ENCODE measurements around the gene LRRC4.

LRRC4 gene

DNA sequence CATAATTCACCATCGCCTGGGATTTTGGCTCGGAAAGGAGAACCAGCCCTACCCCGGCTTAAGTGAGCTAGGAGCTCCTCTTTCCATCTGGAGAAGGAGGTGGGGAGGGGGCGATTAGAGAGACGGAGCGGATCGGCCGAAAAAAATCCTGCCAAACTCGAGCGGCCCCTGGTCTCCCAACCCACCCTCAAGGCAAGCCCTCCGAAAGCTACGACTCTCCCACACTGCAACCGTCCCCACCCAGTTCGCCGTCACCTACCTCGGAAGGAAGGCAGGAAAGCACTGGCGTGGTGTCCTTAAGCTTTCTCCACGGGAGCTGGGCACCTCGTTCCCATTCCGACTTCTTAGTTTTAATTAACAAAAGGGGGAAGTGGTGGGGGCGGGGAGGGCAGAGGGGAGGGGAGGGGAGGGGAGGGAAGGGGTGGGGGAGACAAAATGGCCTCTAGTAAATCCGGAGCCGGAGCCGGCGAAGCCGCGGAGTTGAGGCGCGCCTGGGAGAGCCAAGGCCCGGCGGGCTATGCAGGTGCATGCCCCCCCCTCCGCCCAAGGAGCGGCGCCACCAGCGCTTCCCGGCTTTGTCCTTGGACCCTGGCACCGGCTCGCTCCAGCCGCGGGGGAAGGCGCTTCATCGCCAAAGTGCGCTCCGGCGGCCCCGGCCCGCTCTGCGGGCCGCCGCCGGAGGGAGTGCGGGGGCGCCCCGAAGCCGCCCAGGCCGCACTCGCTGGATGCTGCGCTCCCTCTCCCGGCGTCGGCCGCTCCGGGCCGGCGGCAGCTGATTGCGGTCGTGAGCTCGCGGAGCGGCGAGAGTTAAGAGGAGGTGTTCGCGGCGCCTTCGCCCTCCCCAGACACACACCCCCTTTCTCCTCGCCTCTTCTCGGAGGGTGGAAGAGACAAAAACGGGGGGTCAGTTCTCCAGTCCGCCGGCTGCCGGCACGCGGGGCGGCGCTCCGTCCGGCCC, at the start of gene LRRC4:
Gene LRRC4, minus strand, starts transcription at position 784 of the 958 bp plus-strand sequence. CDS start 797 bp downstream, outside the sequence.
- Histone ChIP-seq H3K4me3 (ENCODE audit: low read depth in 1 of 2, low read length in 2 of 2) (peak within 1 kb of the TSS; percentile 39 to 44), H3K9ac (ENCODE audit: low read length) (no peak within 1 kb of the TSS)

DNA sequence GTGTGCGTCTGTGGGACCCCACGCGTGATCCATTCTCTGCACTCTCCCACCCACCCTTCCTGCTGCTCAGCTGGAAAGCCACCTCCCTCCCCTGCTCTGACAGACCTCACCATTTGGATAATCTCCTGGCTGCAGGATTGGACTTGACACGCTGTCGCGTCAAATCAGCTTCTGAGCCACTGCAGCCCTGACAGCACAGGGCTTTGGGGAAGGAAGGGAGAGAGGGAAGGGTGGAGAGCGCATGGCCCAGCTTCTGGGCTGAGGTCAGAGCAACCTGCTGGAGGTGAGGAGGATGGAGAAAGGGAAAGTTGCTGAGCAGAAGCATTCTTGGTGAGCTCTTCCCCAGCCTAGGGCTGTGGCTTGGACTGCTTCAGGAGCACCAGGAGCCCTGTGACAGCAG, 48.9 kb upstream of the LRRC4 start:
- Histone ChIP-seq H3K36me3 (ENCODE audit: insufficient read depth, low read length) (peaks cover 24% of the 10 kb centered on the region), H3K27me3 (ENCODE audit: control insufficient read depth in 1 of 2, insufficient read depth in 2 of 2, low read length in 2 of 2) (no peaks in the 10 kb centered on the region), H3K9me3 (ENCODE audit: low read length) (no peaks in the 10 kb centered on the region), H3K27ac (ENCODE audit: low read depth, low read length) (no peak overlapping the region), H3K9ac (ENCODE audit: low read length) (no peak overlapping the region), H3K4me3 (ENCODE audit: low read depth in 1 of 2, low read length in 2 of 2) (no peak overlapping the region), H3K4me1 (ENCODE audit: insufficient read depth, low read length) (no peaks in the 10 kb centered on the region)

More for the DNA sequence above, at the start of gene LRRC4:
- H3K36me3 ChIP-seq (ENCODE audit: insufficient read depth, low read length), result no peaks in the 10 kb centered on the region
- H3K9me3 ChIP-seq (ENCODE audit: low read length), result no peaks in the 10 kb centered on the region
- no peak within 1 kb of the TSS for H3K27ac ChIP-seq (ENCODE audit: low read depth, low read length)
- peaks cover 0 to 12% of the 10 kb centered on the region in 2 donors for H3K27me3 ChIP-seq (ENCODE audit: control insufficient read depth in 1 of 2, insufficient read depth in 2 of 2, low read length in 2 of 2)
- H3K4me1 ChIP-seq (ENCODE audit: insufficient read depth, low read length), result peaks cover 5% of the 10 kb centered on the region

- Histone ChIP-seq H3K27ac (ENCODE audit: low read depth, low read length) (no peak overlapping the region), H3K9ac (ENCODE audit: low read length) (no peak overlapping the region), H3K36me3 (ENCODE audit: insufficient read depth, low read length) (peaks cover 24% of the 10 kb centered on the region), H3K4me1 (ENCODE audit: insufficient read depth, low read length) (no peaks in the 10 kb centered on the region), H3K4me3 (ENCODE audit: low read depth in 1 of 2, low read length in 2 of 2) (no peak overlapping the region), H3K27me3 (ENCODE audit: control insufficient read depth in 1 of 2, insufficient read depth in 2 of 2, low read length in 2 of 2) (no peaks in the 10 kb centered on the region), H3K9me3 (ENCODE audit: low read length) (no peaks in the 10 kb centered on the region)
Observed at GRCh38 chr7:128078309-128078708, 47.1 kb upstream of the LRRC4 start.

GRCh38 chr7:128076796-128077271, 45.6 kb upstream of the LRRC4 start:
- peaks cover 16% of the 10 kb centered on the region for H3K36me3 ChIP-seq (ENCODE audit: insufficient read depth, low read length)
- H3K4me3 ChIP-seq (ENCODE audit: low read depth in 1 of 2, low read length in 2 of 2), result no peak overlapping the region
- H3K9me3 ChIP-seq (ENCODE audit: low read length), result no peaks in the 10 kb centered on the region
- no peak overlapping the region for H3K27ac ChIP-seq (ENCODE audit: low read depth, low read length)
- no peaks in the 10 kb centered on the region for H3K4me1 ChIP-seq (ENCODE audit: insufficient read depth, low read length)
- no peak overlapping the region for H3K9ac ChIP-seq (ENCODE audit: low read length)
- no peaks in the 10 kb centered on the region for H3K27me3 ChIP-seq (ENCODE audit: control insufficient read depth in 1 of 2, insufficient read depth in 2 of 2, low read length in 2 of 2)

DNA sequence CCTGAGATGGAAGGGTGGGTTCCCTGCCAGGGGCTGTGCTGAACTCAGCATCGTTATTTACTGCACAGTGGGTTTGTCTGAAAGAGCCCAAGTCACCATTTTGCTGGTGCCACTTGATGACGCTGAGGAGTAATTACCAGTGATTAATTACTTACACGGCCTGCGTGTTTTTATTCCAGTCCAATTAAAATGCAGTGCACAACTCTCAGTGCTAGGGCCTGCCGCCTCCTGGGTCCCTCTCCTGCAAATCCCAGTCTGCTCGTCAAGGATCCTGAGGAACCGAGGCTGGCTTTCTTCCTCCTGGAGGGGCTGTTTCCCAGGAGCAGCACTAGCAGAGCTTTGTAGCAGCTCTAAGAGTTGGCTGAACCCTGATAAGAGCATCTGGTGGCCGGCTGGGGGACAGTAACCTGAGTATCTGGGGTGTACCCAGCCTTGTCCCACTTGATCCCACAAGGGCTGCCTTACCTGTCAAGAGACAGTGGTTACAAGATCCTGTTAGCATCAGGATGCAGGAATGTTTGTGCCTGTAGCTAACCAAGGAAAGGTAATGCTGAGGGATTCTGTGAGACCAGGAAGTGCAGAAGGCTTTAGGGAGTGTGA, 45.1 kb upstream of the LRRC4 start:
- Histone ChIP-seq H3K27ac (ENCODE audit: low read depth, low read length) (no peak overlapping the region), H3K4me1 (ENCODE audit: insufficient read depth, low read length) (no peaks in the 10 kb centered on the region), H3K36me3 (ENCODE audit: insufficient read depth, low read length) (peaks cover 10% of the 10 kb centered on the region), H3K4me3 (ENCODE audit: low read depth in 1 of 2, low read length in 2 of 2) (no peak overlapping the region), H3K9ac (ENCODE audit: low read length) (no peak overlapping the region), H3K9me3 (ENCODE audit: low read length) (no peaks in the 10 kb centered on the region), H3K27me3 (ENCODE audit: control insufficient read depth in 1 of 2, insufficient read depth in 2 of 2, low read length in 2 of 2) (no peaks in the 10 kb centered on the region)

DNA sequence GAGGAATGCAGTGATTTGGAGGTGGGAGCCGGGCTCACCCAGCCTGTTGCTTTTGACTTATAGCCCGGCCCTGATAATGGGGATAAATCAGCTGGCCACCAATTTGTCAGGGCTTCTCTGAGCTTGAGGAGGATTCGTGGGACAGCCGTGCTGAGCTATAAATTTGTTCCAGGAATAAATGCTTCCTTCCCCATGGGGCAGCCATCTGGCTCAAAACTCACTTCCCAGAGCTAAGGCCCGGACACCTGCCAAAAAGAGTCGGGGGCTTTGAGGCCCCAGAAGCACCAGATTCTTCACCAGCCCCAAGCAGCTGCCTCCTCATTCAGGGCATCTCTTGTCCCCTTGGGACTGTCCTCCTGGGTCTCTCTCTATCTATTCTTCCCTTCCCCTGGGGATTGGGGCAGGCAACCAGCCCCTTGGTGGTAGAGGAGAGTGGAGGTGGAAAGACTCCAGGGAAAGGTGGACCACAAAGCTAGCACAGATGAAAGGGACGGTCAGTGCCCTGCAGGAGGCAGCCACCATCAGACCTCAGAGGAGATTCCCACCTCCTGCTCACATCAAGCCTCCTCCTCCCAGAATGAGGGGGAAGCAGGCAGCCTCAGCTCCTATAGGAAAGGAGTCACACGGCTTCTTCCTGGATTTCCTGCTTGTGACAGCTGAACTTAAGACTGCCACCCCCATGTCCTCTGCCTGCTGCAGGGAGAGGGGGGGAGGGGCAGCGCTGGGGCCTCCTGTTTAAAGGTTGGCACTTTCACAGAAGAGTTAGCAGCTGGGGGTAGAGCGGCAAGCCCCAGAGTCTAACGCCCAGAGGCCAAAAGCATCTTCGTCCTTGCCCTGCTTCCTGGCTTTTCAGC, 44.2 kb upstream of the LRRC4 start:
- no peaks in the 10 kb centered on the region for H3K9me3 ChIP-seq (ENCODE audit: low read length)
- no peak overlapping the region for H3K27ac ChIP-seq (ENCODE audit: low read depth, low read length)
- H3K36me3 ChIP-seq (ENCODE audit: insufficient read depth, low read length), result peaks cover 9% of the 10 kb centered on the region
- no peak overlapping the region for H3K4me3 ChIP-seq (ENCODE audit: low read depth in 1 of 2, low read length in 2 of 2)
- H3K27me3 ChIP-seq (ENCODE audit: control insufficient read depth in 1 of 2, insufficient read depth in 2 of 2, low read length in 2 of 2), result no peaks in the 10 kb centered on the region
- H3K9ac ChIP-seq (ENCODE audit: low read length), result no peak overlapping the region
- no peaks in the 10 kb centered on the region for H3K4me1 ChIP-seq (ENCODE audit: insufficient read depth, low read length)

DNA sequence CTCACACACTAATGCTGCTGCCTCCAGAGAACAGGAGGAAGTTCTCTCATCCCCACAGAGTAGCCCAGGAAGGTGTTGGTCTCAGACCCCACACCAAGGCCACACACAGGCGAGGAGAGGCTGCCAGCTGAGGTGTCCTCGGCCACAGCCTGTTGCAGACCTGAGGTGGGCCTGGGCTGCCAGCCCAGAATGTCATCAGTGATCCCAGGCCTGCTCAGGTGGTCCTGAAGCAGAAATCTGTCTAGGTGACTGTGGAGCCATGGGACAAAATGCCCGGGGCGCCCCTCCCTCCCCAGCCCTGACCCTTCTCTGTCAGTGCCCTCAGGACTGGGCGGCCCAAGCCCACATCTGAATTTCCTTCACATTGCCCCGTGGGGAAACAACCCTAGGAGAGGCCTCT, 43.5 kb upstream of the LRRC4 start:
- Histone ChIP-seq H3K36me3 (ENCODE audit: insufficient read depth, low read length) (peaks cover 9% of the 10 kb centered on the region), H3K4me1 (ENCODE audit: insufficient read depth, low read length) (no peaks in the 10 kb centered on the region), H3K27ac (ENCODE audit: low read depth, low read length) (no peak overlapping the region), H3K9ac (ENCODE audit: low read length) (no peak overlapping the region), H3K9me3 (ENCODE audit: low read length) (no peaks in the 10 kb centered on the region), H3K4me3 (ENCODE audit: low read depth in 1 of 2, low read length in 2 of 2) (no peak overlapping the region), H3K27me3 (ENCODE audit: control insufficient read depth in 1 of 2, insufficient read depth in 2 of 2, low read length in 2 of 2) (no peaks in the 10 kb centered on the region)

DNA sequence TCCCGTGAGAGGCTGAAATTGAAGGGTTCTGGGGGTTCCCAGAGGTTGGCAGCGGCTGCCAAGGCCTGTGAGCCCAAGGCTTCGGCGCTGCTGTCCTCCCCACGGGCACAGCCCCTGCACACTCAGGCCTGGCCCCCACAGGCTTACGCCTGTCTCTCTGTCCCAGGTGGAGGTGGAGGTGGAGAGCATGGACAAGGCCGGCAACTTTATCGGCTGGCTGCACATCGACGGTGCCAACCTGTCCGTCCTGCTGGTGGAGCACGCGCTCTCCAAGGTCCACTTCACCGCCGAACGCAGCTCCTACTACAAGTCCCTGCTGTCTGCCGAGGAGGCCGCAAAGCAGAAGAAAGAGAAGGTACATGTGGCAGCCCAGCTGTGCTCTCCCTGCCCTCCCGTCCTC, 43.1 kb upstream of the LRRC4 start:
- H3K9ac ChIP-seq (ENCODE audit: low read length), result no peak overlapping the region
- peaks cover 9% of the 10 kb centered on the region for H3K36me3 ChIP-seq (ENCODE audit: insufficient read depth, low read length)
- H3K4me1 ChIP-seq (ENCODE audit: insufficient read depth, low read length), result no peaks in the 10 kb centered on the region

GRCh38 chr7:128073671-128074310, 42.6 kb upstream of the LRRC4 start:
- no peaks in the 10 kb centered on the region for H3K9me3 ChIP-seq (ENCODE audit: low read length)
- peaks cover 9% of the 10 kb centered on the region for H3K36me3 ChIP-seq (ENCODE audit: insufficient read depth, low read length)
- no peaks in the 10 kb centered on the region for H3K27me3 ChIP-seq (ENCODE audit: control insufficient read depth in 1 of 2, insufficient read depth in 2 of 2, low read length in 2 of 2)
- no peak overlapping the region for H3K9ac ChIP-seq (ENCODE audit: low read length)
- H3K27ac ChIP-seq (ENCODE audit: low read depth, low read length), result no peak overlapping the region
- no peak overlapping the region for H3K4me3 ChIP-seq (ENCODE audit: low read depth in 1 of 2, low read length in 2 of 2)
- no peaks in the 10 kb centered on the region for H3K4me1 ChIP-seq (ENCODE audit: insufficient read depth, low read length)

More for the DNA sequence above, 43.1 kb upstream of the LRRC4 start:
- no peak overlapping the region for H3K4me3 ChIP-seq (ENCODE audit: low read depth in 1 of 2, low read length in 2 of 2)
- no peaks in the 10 kb centered on the region for H3K27me3 ChIP-seq (ENCODE audit: control insufficient read depth in 1 of 2, insufficient read depth in 2 of 2, low read length in 2 of 2)
- no peak overlapping the region for H3K27ac ChIP-seq (ENCODE audit: low read depth, low read length)
- no peaks in the 10 kb centered on the region for H3K9me3 ChIP-seq (ENCODE audit: low read length)

DNA sequence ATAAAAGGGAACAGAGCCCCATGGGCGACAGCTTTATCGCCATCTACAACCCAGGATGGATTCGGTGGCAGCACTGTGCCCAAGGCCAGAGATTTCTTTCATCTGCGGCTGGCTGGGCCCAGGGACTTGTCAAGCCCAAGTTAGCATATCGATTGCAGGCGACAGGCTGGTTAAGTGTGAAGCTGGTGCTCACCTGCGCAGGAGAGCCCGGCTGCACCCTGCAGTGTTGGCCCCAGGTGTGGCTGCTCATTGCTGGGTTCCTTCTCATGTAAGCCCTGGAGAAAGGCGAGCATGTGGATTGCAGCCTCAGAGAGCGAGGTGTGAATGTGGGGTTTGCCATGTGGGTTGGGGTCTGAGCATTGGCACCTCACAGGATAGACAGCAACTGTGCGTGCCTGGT, 40.6 kb upstream of the LRRC4 start:
- Histone ChIP-seq H3K9ac (ENCODE audit: low read length) (no peak overlapping the region), H3K4me1 (ENCODE audit: insufficient read depth, low read length) (no peaks in the 10 kb centered on the region), H3K27me3 (ENCODE audit: control insufficient read depth in 1 of 2, insufficient read depth in 2 of 2, low read length in 2 of 2) (no peaks in the 10 kb centered on the region), H3K4me3 (ENCODE audit: low read depth in 1 of 2, low read length in 2 of 2) (no peak overlapping the region), H3K27ac (ENCODE audit: low read depth, low read length) (no peak overlapping the region), H3K9me3 (ENCODE audit: low read length) (no peaks in the 10 kb centered on the region), H3K36me3 (ENCODE audit: insufficient read depth, low read length) (no peaks in the 10 kb centered on the region)
